ENCODE measurements around the gene YPEL4. TPM values are rescaled to one million over a fixed set of nuclear protein-coding genes. Genes with fewer than 3 reads are reported as not detected.

YPEL4 gene
- total RNA-seq, 1 experiment from 2014 or later, result 0.32 TPM

DNA sequence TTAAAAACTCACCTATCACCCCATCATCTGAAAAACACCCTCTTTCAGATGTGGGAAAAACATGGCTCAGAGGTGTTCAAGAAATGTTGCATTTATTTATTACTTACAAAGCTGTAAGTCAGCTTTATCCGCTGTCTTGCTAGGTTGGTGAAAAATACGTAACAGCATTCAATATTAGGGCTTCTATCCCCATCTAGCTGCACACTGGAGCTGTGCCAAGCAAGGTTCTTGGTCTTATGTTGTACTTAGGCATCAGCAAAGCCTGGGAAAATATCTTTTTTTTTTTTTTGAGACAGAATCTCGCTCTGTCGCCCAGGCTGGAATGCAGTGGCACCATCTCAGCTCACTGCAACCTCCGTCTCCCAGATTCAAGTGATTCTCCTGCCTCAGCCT, 44.7 kb downstream of the YPEL4 start:
- no peaks in the 10 kb centered on the region for H3K79me2 ChIP-seq (ENCODE audit: insufficient read depth, low read length)
- BruUV-seq (replicated peaks), result no TSS peak
- no peaks in the 10 kb centered on the region for H3K36me3 ChIP-seq (ENCODE audit: control insufficient read depth in 1 of 2, insufficient read depth in 2 of 2, low read length in 2 of 2)
- RAD21 ChIA-PET (ENCODE audit: low non-redundant PET in 1 of 2, low total read pairs in 2 of 2, uncharacterized antibody in 2 of 2, unreplicated experiment in 2 of 2), result no interaction called here
- H3K9me3 ChIP-seq (ENCODE audit: control insufficient read depth in 1 of 2, insufficient read depth in 1 of 2, low read depth in 1 of 2, low read length in 2 of 2), result no peaks in the 10 kb centered on the region
- no peak overlapping the region for H3K4me2 ChIP-seq (ENCODE audit: low read length)
- intact Hi-C loops (cut with micrococcal nuclease), result no loop called here
- H3K9ac ChIP-seq (ENCODE audit: low read length), result no peak overlapping the region
- H3K27ac ChIP-seq (ENCODE audit: low read depth, low read length), result no peak overlapping the region
- H3K4me1 ChIP-seq (ENCODE audit: control insufficient read depth in 1 of 2, insufficient read depth in 2 of 2, low read length in 2 of 2), result peaks cover 0 to 4% of the 10 kb centered on the region in 2 experiments; a peak in 2 of 4 replicates
- POLR2A ChIA-PET, result no interaction called here
- TF ChIP-seq SIN3A (IDR thresholded peaks at IDR 0.05; ENCODE audit: low read depth) (no peak), ELF1 (IDR thresholded peaks at IDR 0.05; ENCODE audit: borderline replicate concordance, low read depth) (no peak), JUND (IDR thresholded peaks at IDR 0.05) (no peak), ZNF274 (IDR thresholded peaks at IDR 0.05; ENCODE audit: low read depth, low read length) (no peak)
- DNase-seq (ENCODE audit: low read depth, low spot score), result no peak
- no peak for ATAC-seq
- CTCF ChIA-PET, result no interaction called here
- no peaks in the 10 kb centered on the region for H4K20me1 ChIP-seq (ENCODE audit: insufficient read depth)
- H3K4me3 ChIP-seq (replicated peaks in 1 of 2; ENCODE audit: low read depth in 1 of 2, low read length in 2 of 2), result no peak overlapping the region
- no peaks in the 10 kb centered on the region for H3K9me2 ChIP-seq (ENCODE audit: insufficient read depth)
- H3K27me3 ChIP-seq (ENCODE audit: insufficient read depth, low read length), result no peaks in the 10 kb centered on the region
- no peak overlapping the region for H2AFZ ChIP-seq (ENCODE audit: low read depth, low read length, poor library complexity, severe bottlenecking)

DNA sequence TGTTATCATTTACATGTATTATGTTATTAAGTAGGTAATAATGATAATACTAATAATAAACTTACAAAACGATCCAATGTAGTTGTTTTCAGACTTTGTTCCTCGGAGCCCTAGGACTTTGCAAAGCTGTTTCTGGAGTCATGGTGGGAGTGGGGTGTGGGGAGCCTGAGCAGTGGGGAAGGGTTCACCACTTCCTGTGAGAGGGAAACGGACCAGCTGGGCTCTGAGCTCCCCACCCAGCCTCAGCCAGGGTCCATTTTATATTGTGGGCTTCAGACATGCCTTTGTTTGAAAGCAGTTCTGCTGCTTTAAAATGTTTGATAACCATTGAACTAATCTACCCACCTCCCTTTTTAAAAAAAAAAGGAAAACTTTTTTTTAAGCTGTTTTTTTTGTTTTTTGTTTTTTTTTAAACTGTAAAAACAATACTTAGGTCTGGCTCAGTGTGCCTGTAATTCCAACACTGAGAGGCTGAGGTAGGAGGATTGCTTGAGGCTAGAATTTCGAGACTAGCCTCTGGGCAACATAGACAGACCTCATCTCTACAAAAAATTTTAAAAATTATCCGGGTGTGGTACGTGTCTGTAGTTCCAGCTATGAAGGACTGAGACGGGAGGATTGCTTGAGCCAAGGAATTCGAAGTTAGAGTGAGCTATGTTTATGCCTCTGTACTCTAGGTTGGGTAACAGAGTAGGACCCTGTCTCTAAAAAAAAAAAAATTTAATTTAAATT, 45.2 kb downstream of the YPEL4 start:
- H3K9me3 ChIP-seq (ENCODE audit: control insufficient read depth in 1 of 2, insufficient read depth in 1 of 2, low read depth in 1 of 2, low read length in 2 of 2), result no peaks in the 10 kb centered on the region
- POLR2A ChIA-PET, result no interaction called here
- H3K27ac ChIP-seq (ENCODE audit: low read depth, low read length), result no peak overlapping the region
- DNase-seq (ENCODE audit: low read depth, low spot score) (no peak), ATAC-seq (no peak)
- no TSS peak for BruUV-seq (replicated peaks)
- no peaks in the 10 kb centered on the region for H3K9me2 ChIP-seq (ENCODE audit: insufficient read depth)
- RAD21 ChIA-PET (ENCODE audit: low non-redundant PET in 1 of 2, low total read pairs in 2 of 2, uncharacterized antibody in 2 of 2, unreplicated experiment in 2 of 2), result no interaction called here
- no peaks in the 10 kb centered on the region for H3K27me3 ChIP-seq (ENCODE audit: insufficient read depth, low read length)
- CTCF ChIA-PET, result no interaction called here
- no peak overlapping the region for H3K9ac ChIP-seq (ENCODE audit: low read length)
- no peak overlapping the region for H3K4me2 ChIP-seq (ENCODE audit: low read length)
- H2AFZ ChIP-seq (ENCODE audit: low read depth, low read length, poor library complexity, severe bottlenecking), result no peak overlapping the region
- intact Hi-C loops (cut with micrococcal nuclease), result loop anchor here (1.0 kb wide), 1 partner anchor 44 kb away; no protein-coding TSS in a partner anchor
- H3K36me3 ChIP-seq (ENCODE audit: control insufficient read depth in 1 of 2, insufficient read depth in 2 of 2, low read length in 2 of 2), result no peaks in the 10 kb centered on the region
- peaks cover 0 to 4% of the 10 kb centered on the region in 2 experiments; a peak in 2 of 4 replicates for H3K4me1 ChIP-seq (ENCODE audit: control insufficient read depth in 1 of 2, insufficient read depth in 2 of 2, low read length in 2 of 2)
- no peak overlapping the region for H3K4me3 ChIP-seq (replicated peaks in 1 of 2; ENCODE audit: low read depth in 1 of 2, low read length in 2 of 2)
- no peaks in the 10 kb centered on the region for H3K79me2 ChIP-seq (ENCODE audit: insufficient read depth, low read length)
- no peaks in the 10 kb centered on the region for H4K20me1 ChIP-seq (ENCODE audit: insufficient read depth)
- TF ChIP-seq, protein P1, sequence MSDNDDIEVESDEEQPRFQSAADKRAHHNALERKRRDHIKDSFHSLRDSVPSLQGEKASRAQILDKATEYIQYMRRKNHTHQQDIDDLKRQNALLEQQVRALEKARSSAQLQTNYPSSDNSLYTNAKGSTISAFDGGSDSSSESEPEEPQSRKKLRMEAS (IDR thresholded peaks at IDR 0.05), result no peak
- TF ChIP-seq CBX3 (IDR thresholded peaks at IDR 0.05; ENCODE audit: low read depth) (no peak), CEBPB (IDR thresholded peaks at IDR 0.05; ENCODE audit: low read depth) (no peak), EZH2phosphoT487 (IDR thresholded peaks at IDR 0.05; ENCODE audit: borderline replicate concordance) (no peak), POLR2A (IDR thresholded peaks at IDR 0.05; ENCODE audit: borderline replicate concordance, extremely low read depth, insufficient read depth, insufficient read length) (no peak), ELF1 (IDR thresholded peaks at IDR 0.05; ENCODE audit: borderline replicate concordance, low read depth) (no peak), SRF (IDR thresholded peaks at IDR 0.05; ENCODE audit: low read depth) (no peak), RAD21 (IDR thresholded peaks at IDR 0.05; ENCODE audit: low read depth) (no peak), EZH2 (IDR thresholded peaks at IDR 0.05) (no peak), POLR2AphosphoS5 (IDR thresholded peaks at IDR 0.05; ENCODE audit: low read depth, low read length) (no peak), SP1 (IDR thresholded peaks at IDR 0.05; ENCODE audit: low read depth) (no peak), EGR1 (IDR thresholded peaks at IDR 0.05; ENCODE audit: low read depth) (no peak), FOSL1 (IDR thresholded peaks at IDR 0.05; ENCODE audit: low read depth) (no peak)
- TF ChIP-seq, protein P2, sequence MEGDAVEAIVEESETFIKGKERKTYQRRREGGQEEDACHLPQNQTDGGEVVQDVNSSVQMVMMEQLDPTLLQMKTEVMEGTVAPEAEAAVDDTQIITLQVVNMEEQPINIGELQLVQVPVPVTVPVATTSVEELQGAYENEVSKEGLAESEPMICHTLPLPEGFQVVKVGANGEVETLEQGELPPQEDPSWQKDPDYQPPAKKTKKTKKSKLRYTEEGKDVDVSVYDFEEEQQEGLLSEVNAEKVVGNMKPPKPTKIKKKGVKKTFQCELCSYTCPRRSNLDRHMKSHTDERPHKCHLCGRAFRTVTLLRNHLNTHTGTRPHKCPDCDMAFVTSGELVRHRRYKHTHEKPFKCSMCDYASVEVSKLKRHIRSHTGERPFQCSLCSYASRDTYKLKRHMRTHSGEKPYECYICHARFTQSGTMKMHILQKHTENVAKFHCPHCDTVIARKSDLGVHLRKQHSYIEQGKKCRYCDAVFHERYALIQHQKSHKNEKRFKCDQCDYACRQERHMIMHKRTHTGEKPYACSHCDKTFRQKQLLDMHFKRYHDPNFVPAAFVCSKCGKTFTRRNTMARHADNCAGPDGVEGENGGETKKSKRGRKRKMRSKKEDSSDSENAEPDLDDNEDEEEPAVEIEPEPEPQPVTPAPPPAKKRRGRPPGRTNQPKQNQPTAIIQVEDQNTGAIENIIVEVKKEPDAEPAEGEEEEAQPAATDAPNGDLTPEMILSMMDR (IDR thresholded peaks at IDR 0.05 in 2 of 3, conservative IDR thresholded peaks at IDR 0.05 in 1 of 3; ENCODE audit: borderline replicate concordance in 1 of 3, insufficient read depth in 1 of 3, low read depth in 2 of 3, low read length in 2 of 3), result no peak
- TF ChIP-seq, protein P3, sequence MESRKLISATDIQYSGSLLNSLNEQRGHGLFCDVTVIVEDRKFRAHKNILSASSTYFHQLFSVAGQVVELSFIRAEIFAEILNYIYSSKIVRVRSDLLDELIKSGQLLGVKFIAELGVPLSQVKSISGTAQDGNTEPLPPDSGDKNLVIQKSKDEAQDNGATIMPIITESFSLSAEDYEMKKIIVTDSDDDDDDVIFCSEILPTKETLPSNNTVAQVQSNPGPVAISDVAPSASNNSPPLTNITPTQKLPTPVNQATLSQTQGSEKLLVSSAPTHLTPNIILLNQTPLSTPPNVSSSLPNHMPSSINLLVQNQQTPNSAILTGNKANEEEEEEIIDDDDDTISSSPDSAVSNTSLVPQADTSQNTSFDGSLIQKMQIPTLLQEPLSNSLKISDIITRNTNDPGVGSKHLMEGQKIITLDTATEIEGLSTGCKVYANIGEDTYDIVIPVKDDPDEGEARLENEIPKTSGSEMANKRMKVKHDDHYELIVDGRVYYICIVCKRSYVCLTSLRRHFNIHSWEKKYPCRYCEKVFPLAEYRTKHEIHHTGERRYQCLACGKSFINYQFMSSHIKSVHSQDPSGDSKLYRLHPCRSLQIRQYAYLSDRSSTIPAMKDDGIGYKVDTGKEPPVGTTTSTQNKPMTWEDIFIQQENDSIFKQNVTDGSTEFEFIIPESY (IDR thresholded peaks at IDR 0.05; ENCODE audit: extremely low read depth, insufficient replicate concordance, low read length), result no peak

Data from HCT116 (cell line).